ENCODE data around the gene FAM111B. TPM values are rescaled to one million over a fixed set of nuclear protein-coding genes. Genes with fewer than 3 reads are reported as not detected.
A peak's percentile ranks its signal among the peaks of the same experiment; 100 is the strongest.

Gene FAM111B
- total and polyA plus RNA-seq, 2 of the 8 experiments (the other 6 are each of a cell fraction or from before 2014, with no cell fraction given): 4.8 to 38.1 TPM

DNA sequence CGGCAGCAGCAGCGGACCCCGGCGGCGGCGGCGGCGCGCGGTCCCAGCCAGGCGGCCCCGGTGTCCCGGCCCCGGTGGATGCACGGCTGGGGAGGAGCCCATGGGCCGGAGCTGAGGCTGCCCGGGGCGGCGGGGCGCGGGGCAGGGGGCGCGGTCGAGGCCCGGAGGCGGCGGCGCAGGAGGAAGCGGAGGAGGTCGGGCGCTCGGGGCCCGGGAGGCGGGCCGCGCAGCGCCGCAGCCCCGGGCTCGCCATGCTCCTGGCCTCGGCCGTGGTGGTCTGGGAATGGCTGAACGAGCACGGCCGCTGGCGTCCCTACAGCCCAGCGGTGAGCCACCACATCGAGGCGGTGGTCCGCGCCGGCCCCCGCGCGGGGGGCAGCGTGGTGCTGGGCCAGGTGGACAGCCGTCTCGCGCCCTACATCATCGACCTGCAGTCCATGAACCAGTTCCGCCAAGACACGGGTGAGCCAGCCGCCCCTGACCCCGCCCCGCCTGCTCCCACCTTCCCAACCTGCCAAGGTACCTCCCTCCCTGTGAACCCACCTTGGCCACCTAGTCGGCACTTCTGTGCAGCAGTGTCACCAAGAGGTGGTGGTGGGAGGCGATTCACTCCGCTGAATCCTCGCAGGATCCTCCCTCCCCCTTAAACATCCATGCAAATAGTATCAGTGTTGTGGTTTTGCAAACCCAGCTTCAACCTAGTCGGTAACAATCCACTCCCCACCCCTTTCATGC, 65.5 kb downstream of the FAM111B start:
- Histone ChIP-seq H3K4ac (replicated peaks; ENCODE audit: insufficient read length, low read depth, low read length) (no peak overlapping the region), H4K20me1 (replicated peaks in 1 of 2; ENCODE audit: control insufficient read depth in 1 of 2, insufficient read depth in 2 of 2, low read length in 2 of 2) (peaks cover 2% of the 10 kb centered on the region in 2 experiments), H3K4me2 (ENCODE audit: insufficient read depth in 1 of 2, low read depth in 2 of 2, low read length in 2 of 2) (peak overlapping the region; percentile 98 to 99), H4K5ac (ENCODE audit: insufficient read length, low read depth, low read length) (no peak overlapping the region), H4K8ac (ENCODE audit: extremely low read depth, insufficient read depth, low read length) (peak overlapping the region; percentile 82; the same call in 1 of the 2 replicates), H3K79me2 (ENCODE audit: control insufficient read depth in 1 of 2, insufficient read depth in 2 of 2, low read length in 2 of 2) (peaks cover 0 to 14% of the 10 kb centered on the region in 2 experiments; a peak in 2 of 4 replicates), H3K27me3 (replicated peaks in 1 of 4; ENCODE audit: control insufficient read depth in 3 of 4, extremely low read depth in 1 of 4, insufficient read depth in 3 of 4, low read length in 3 of 4) (no peaks in the 10 kb centered on the region), H2BK120ac (replicated peaks; ENCODE audit: low read depth, low read length) (no peak overlapping the region), H2BK20ac (ENCODE audit: low read length) (no peak overlapping the region), H2AK5ac (ENCODE audit: low read depth, low read length) (no peak overlapping the region), H3K23me2 (ENCODE audit: low read depth, low read length) (peaks cover 18% of the 10 kb centered on the region), H3K4me1 (replicated peaks in 1 of 4; ENCODE audit: control insufficient read depth in 3 of 4, insufficient read depth in 4 of 4, low read length in 3 of 4) (peaks cover 6 to 16% (median 9%) of the 10 kb centered on the region in 4 experiments; a peak in 6 of 7 replicates), H3K56ac (replicated peaks; ENCODE audit: insufficient read length, low read depth, low read length) (no peak overlapping the region), H3K9ac (replicated peaks in 1 of 4; ENCODE audit: extremely low read depth in 1 of 4, low read depth in 3 of 4, low read length in 3 of 4) (peak overlapping the region; percentile 17 to 74 (median 62)), H3K23ac (ENCODE audit: insufficient read length) (no peak overlapping the region), H3K79me1 (ENCODE audit: low read depth, low read length) (no peaks in the 10 kb centered on the region), H3K4me3 (ENCODE audit: extremely low read depth in 1 of 4, insufficient read depth in 2 of 4, low read depth in 3 of 4, low read length in 4 of 4) (peak overlapping the region; percentile 48 to 95 (median 92)), H3K36me3 (ENCODE audit: control insufficient read depth in 2 of 4, insufficient read depth in 4 of 4, low read length in 3 of 4) (no peaks in the 10 kb centered on the region), H3K14ac (ENCODE audit: insufficient read length) (no peak overlapping the region), H2BK12ac (ENCODE audit: low read depth, low read length) (0 out of 2 replicates have a peak overlapping the region, but pooled peaks have one; percentile 35), H2BK5ac (ENCODE audit: low read depth, low read length) (peak overlapping the region; percentile 57; the same call in 1 of the 2 replicates), H3K27ac (ENCODE audit: low read depth, low read length) (no peak overlapping the region), H4K91ac (replicated peaks; ENCODE audit: insufficient read length, low read length) (peak overlapping the region; percentile 78), H3K9me3 (ENCODE audit: insufficient read depth in 2 of 2, low read depth in 1 of 2, low read length in 1 of 2) (no peaks in the 10 kb centered on the region), H3K18ac (ENCODE audit: extremely low read depth, low read length) (peak overlapping the region; percentile 79), H2BK15ac (ENCODE audit: low read length) (peak overlapping the region; percentile 92; the same call in 1 of the 2 replicates), H2AFZ (ENCODE audit: low read length) (no peak overlapping the region)
- FAIRE-seq: no peak
- 0% methylated on average over 23 of the region's 70 CpGs; no CpG with 5 or more reads in 1 of the 2 experiments for WGBS, 2 experiments (ENCODE audit: extremely low coverage in 1 of 2, insufficient coverage in 1 of 2, insufficient read length in 1 of 2, insufficient replicate concordance in 2 of 2, low coverage in 1 of 2, low lambda C conversion rate in 2 of 2, missing lambda C conversion rate in 1 of 2)
- ChIA-PET POLR2A (ENCODE audit: partially characterized antibody) (interaction anchor here (0.7 to 5.5 kb wide), 12 partner anchors 12 to 641 kb away, joined by 3 to 79 read pairs (median 4); partner anchors contain the start of genes OR5A2 and PATL1), CTCF (ENCODE audit: partially characterized antibody) (interaction anchor here (0.6 to 9.6 kb wide), 25 partner anchors 11 to 1534 kb away, joined by 3 to 201 read pairs (median 5); partner anchors contain the start of genes FAM111A and OR5A2)
- peak in 1 of 2 experiments; percentile 72 for DNase-seq (ENCODE audit: low read depth in 1 of 2, low spot score in 2 of 2)
- TF ChIP-seq TAF1 (IDR thresholded peaks at IDR 0.05; ENCODE audit: low read depth, low read length) (0 out of 2 replicates have a peak, but pooled peaks have one; percentile 2), RBBP5 (IDR thresholded peaks at IDR 0.05; ENCODE audit: borderline replicate concordance, low read depth, low read length) (no peak), CBX5 (IDR thresholded peaks at IDR 0.05; ENCODE audit: low read depth, low read length) (no peak), SIRT6 (IDR thresholded peaks at IDR 0.05; ENCODE audit: low read length) (no peak), ZNF274 (IDR thresholded peaks at IDR 0.05; ENCODE audit: borderline replicate concordance, extremely low read depth, low read length) (no peak), SUZ12 (IDR thresholded peaks at IDR 0.05; ENCODE audit: low read length) (0 out of 2 replicates have a peak, but pooled peaks have one; percentile 6), KDM4A (IDR thresholded peaks at IDR 0.05; ENCODE audit: low read depth, low read length, severe bottlenecking) (peak; percentile 61), NANOG (IDR thresholded peaks at IDR 0.05; ENCODE audit: insufficient read depth, low read depth, low read length, poor library complexity, severe bottlenecking) (no peak), CEBPB (IDR thresholded peaks at IDR 0.05; ENCODE audit: low read depth, low read length) (no peak), POLR2AphosphoS5 (IDR thresholded peaks at IDR 0.05; ENCODE audit: low read depth, low read length) (no peak), FOSL1 (IDR thresholded peaks at IDR 0.05; ENCODE audit: insufficient read depth, low read depth, low read length) (no peak)
